ENCODE measurements around the gene STK11IP.

DNA sequence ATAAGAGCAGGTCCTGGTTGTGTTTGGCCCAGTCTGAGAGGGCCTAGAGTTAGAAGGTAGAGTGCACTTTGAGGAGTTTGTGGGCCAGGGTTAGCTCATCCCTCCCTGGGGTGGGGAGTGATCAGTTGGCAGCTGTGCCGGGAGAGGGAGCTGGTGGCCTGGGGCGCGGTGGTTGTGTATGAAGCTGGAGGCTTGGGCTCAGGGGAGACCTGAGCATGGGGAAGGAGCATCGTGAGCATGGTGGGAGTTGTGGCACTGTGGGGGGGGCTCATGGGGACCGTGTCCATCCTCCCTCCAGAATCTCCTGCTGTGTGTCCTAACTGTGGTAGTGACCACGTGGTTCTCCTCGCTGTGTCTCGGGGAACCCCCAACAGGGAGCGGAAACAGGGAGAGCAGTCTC is 13.6 kb downstream of the STK11IP start:
- no peak for TF ChIP-seq POLR2A (IDR thresholded peaks at IDR 0.05; ENCODE audit: low read length)
- no peak for TF ChIP-seq GATA1 (IDR thresholded peaks at IDR 0.05; ENCODE audit: low read depth, low read length)

Data from erythroblast (primary cell).